Measurements from ENCODE around the gene TPSD1. TPM values are rescaled to one million over a fixed set of nuclear protein-coding genes. Genes with fewer than 3 reads are reported as not detected.

Gene TPSD1
- total RNA-seq, 1 experiment from 2014 or later, result not detected

GRCh38 chr16:1218930-1219611, 36.8 kb upstream of the TPSD1 start:
- H3K4me1 Mint-ChIP-seq (ENCODE audit: low read depth, unreplicated experiment), result peaks cover 10% of the 10 kb centered on the region
- CTCF ChIA-PET, result interaction anchor here (0.6 to 0.8 kb wide), 2 partner anchors 28 to 831 kb away, joined by 3 to 6 read pairs; no protein-coding TSS in a partner anchor
- no peak overlapping the region for H3K4me3 Mint-ChIP-seq (ENCODE audit: low read depth, unreplicated experiment)
- peaks cover 96% of the 10 kb centered on the region for H3K27me3 Mint-ChIP-seq (ENCODE audit: unreplicated experiment)
- H3K27ac Mint-ChIP-seq (ENCODE audit: unreplicated experiment), result no peak overlapping the region
- intact Hi-C loops (cut with micrococcal nuclease; ENCODE audit: unreplicated experiment), result no loop called here
- no peak for DNase-seq
- TF ChIP-seq, protein P1, sequence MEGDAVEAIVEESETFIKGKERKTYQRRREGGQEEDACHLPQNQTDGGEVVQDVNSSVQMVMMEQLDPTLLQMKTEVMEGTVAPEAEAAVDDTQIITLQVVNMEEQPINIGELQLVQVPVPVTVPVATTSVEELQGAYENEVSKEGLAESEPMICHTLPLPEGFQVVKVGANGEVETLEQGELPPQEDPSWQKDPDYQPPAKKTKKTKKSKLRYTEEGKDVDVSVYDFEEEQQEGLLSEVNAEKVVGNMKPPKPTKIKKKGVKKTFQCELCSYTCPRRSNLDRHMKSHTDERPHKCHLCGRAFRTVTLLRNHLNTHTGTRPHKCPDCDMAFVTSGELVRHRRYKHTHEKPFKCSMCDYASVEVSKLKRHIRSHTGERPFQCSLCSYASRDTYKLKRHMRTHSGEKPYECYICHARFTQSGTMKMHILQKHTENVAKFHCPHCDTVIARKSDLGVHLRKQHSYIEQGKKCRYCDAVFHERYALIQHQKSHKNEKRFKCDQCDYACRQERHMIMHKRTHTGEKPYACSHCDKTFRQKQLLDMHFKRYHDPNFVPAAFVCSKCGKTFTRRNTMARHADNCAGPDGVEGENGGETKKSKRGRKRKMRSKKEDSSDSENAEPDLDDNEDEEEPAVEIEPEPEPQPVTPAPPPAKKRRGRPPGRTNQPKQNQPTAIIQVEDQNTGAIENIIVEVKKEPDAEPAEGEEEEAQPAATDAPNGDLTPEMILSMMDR (IDR thresholded peaks at IDR 0.05; ENCODE audit: unreplicated experiment), result no peak
- no TSS peak for BruUV-seq (replicated peaks)
- H3K9me3 Mint-ChIP-seq (ENCODE audit: low read depth, unreplicated experiment), result no peaks in the 10 kb centered on the region
- H3K36me3 Mint-ChIP-seq (ENCODE audit: insufficient read depth, unreplicated experiment), result no peaks in the 10 kb centered on the region

DNA sequence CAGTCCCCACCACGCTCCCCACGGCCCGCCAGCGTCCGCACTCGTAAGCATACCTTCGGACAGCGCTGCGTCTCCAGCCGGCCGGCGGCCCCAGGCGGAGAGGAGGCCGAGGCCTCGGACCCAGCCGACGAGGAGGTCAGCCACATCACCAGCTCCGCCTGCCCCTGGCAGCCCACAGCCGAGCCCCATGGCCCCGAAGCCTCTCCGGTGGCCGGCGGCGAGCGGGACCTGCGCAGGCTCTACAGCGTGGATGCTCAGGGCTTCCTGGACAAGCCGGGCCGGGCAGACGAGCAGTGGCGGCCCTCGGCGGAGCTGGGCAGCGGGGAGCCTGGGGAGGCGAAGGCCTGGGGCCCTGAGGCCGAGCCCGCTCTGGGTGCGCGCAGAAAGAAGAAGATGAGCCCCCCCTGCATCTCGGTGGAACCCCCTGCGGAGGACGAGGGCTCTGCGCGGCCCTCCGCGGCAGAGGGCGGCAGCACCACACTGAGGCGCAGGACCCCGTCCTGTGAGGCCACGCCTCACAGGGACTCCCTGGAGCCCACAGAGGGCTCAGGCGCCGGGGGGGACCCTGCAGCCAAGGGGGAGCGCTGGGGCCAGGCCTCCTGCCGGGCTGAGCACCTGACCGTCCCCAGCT, 35.7 kb upstream of the TPSD1 start:
- CTCF ChIA-PET, result no interaction called here
- H3K36me3 Mint-ChIP-seq (ENCODE audit: insufficient read depth, unreplicated experiment), result no peaks in the 10 kb centered on the region
- H3K4me1 Mint-ChIP-seq (ENCODE audit: low read depth, unreplicated experiment), result peaks cover 11% of the 10 kb centered on the region
- no peak for DNase-seq
- no peak overlapping the region for H3K27ac Mint-ChIP-seq (ENCODE audit: unreplicated experiment)
- intact Hi-C loops (cut with micrococcal nuclease; ENCODE audit: unreplicated experiment), result no loop called here
- no TSS peak for BruUV-seq (replicated peaks)
- H3K9me3 Mint-ChIP-seq (ENCODE audit: low read depth, unreplicated experiment), result no peaks in the 10 kb centered on the region
- TF ChIP-seq, protein P1 (IDR thresholded peaks at IDR 0.05; ENCODE audit: unreplicated experiment), result no peak
- H3K4me3 Mint-ChIP-seq (ENCODE audit: low read depth, unreplicated experiment), result no peak overlapping the region
- peaks cover 96% of the 10 kb centered on the region for H3K27me3 Mint-ChIP-seq (ENCODE audit: unreplicated experiment)

GRCh38 chr16:1220841-1221627, 34.8 kb upstream of the TPSD1 start:
- no peak overlapping the region for H3K4me3 Mint-ChIP-seq (ENCODE audit: low read depth, unreplicated experiment)
- H3K36me3 Mint-ChIP-seq (ENCODE audit: insufficient read depth, unreplicated experiment), result no peaks in the 10 kb centered on the region
- intact Hi-C loops (cut with micrococcal nuclease; ENCODE audit: unreplicated experiment), result no loop called here
- peaks cover 96% of the 10 kb centered on the region for H3K27me3 Mint-ChIP-seq (ENCODE audit: unreplicated experiment)
- H3K9me3 Mint-ChIP-seq (ENCODE audit: low read depth, unreplicated experiment), result no peaks in the 10 kb centered on the region
- CTCF ChIA-PET, result no interaction called here
- H3K27ac Mint-ChIP-seq (ENCODE audit: unreplicated experiment), result no peak overlapping the region
- peaks cover 18% of the 10 kb centered on the region for H3K4me1 Mint-ChIP-seq (ENCODE audit: low read depth, unreplicated experiment)
- TF ChIP-seq, protein P1 (IDR thresholded peaks at IDR 0.05; ENCODE audit: unreplicated experiment), result no peak
- BruUV-seq (replicated peaks), result no TSS peak
- DNase-seq, result peak; percentile 24

GRCh38 chr16:1221628-1222552, 34.0 kb upstream of the TPSD1 start:
- H3K27ac Mint-ChIP-seq (ENCODE audit: unreplicated experiment), result no peak overlapping the region
- intact Hi-C loops (cut with micrococcal nuclease; ENCODE audit: unreplicated experiment), result no loop called here
- no peak overlapping the region for H3K4me3 Mint-ChIP-seq (ENCODE audit: low read depth, unreplicated experiment)
- no peaks in the 10 kb centered on the region for H3K9me3 Mint-ChIP-seq (ENCODE audit: low read depth, unreplicated experiment)
- no TSS peak for BruUV-seq (replicated peaks)
- H3K27me3 Mint-ChIP-seq (ENCODE audit: unreplicated experiment), result peaks cover 93% of the 10 kb centered on the region
- DNase-seq, result peak; percentile 47
- CTCF ChIA-PET, result no interaction called here
- H3K36me3 Mint-ChIP-seq (ENCODE audit: insufficient read depth, unreplicated experiment), result no peaks in the 10 kb centered on the region
- H3K4me1 Mint-ChIP-seq (ENCODE audit: low read depth, unreplicated experiment), result peaks cover 18% of the 10 kb centered on the region
- TF ChIP-seq, protein P1 (IDR thresholded peaks at IDR 0.05; ENCODE audit: unreplicated experiment), result no peak
